ENCODE measurements around the gene PROSER2.
A peak's percentile ranks its signal among the peaks of the same experiment; 100 is the strongest.
"Not testable (repeated sequence)": the region's sequence is repeated elsewhere in the genome, so short reads cannot be mapped to it uniquely, and the experiment has no call there.

Gene PROSER2

DNA sequence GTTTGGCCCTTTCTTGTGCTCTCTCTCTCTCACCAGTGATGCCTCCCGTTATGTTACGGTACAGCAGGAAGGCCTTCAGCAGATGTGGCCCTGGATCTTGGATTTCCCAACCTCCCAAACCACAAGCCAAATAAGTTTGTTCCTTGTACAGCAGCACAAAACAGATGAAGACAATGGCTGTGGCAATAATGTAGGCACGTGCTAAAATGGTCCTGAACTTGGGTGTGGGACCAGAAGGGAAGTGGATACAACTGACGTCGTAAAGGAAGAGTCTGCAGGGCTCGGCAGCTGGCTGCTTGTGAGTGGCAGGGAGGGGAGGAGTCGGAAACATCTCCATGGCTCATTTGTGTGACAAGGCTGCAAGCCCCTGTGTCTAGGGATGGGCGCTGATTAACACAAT lies 26.8 kb downstream of the PROSER2 start:
- H3K4me3 ChIP-seq (ENCODE audit: low read length): no peak overlapping the region

DNA sequence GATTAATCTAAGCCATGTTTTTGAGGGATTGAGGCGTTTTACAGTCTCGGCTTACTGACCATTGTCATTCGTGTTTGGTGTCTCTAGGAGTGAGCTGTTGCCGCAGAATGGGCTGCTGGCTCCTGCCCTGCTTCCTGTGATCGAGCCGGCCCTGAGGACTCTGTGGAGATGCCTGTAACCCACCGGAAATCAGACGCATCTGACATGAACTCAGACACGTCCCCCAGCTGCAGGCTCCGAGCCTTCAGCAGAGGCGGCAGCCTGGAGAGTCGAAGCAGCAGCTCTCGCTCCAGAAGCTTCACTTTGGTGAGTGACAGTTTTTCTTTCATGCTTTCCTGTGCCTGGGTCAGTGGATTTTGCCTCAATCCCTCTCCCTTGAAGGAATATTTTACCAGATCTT lies 28.8 kb downstream of the PROSER2 start:
- Histone ChIP-seq H3K36me3 (ENCODE audit: control insufficient read depth, low read length) (no peaks in the 10 kb centered on the region), H3K79me2 (ENCODE audit: control insufficient read depth, low read length) (no peaks in the 10 kb centered on the region), H3K27me3 (ENCODE audit: control insufficient read depth, low read length) (peaks cover 4% of the 10 kb centered on the region; the same call in 1 of the 2 replicates), H4K20me1 (ENCODE audit: control insufficient read depth, insufficient read depth, low read depth, low read length) (no peaks in the 10 kb centered on the region), H3F3A (ENCODE audit: control insufficient read depth, insufficient read depth) (no peaks in the 10 kb centered on the region), H3K4me2 (ENCODE audit: low read length) (no peak overlapping the region), H3K4me3 (ENCODE audit: low read length) (no peak overlapping the region), H3K9me2 (replicated peaks; ENCODE audit: control insufficient read depth, low read length) (no peaks in the 10 kb centered on the region), H3K9me3 (ENCODE audit: control insufficient read depth, insufficient read depth, low read length) (no peaks in the 10 kb centered on the region), H3K4me1 (ENCODE audit: control insufficient read depth, low read length) (no peaks in the 10 kb centered on the region), H3K27ac (ENCODE audit: low read depth, low read length) (no peak overlapping the region)
- TF ChIP-seq, protein P1, sequence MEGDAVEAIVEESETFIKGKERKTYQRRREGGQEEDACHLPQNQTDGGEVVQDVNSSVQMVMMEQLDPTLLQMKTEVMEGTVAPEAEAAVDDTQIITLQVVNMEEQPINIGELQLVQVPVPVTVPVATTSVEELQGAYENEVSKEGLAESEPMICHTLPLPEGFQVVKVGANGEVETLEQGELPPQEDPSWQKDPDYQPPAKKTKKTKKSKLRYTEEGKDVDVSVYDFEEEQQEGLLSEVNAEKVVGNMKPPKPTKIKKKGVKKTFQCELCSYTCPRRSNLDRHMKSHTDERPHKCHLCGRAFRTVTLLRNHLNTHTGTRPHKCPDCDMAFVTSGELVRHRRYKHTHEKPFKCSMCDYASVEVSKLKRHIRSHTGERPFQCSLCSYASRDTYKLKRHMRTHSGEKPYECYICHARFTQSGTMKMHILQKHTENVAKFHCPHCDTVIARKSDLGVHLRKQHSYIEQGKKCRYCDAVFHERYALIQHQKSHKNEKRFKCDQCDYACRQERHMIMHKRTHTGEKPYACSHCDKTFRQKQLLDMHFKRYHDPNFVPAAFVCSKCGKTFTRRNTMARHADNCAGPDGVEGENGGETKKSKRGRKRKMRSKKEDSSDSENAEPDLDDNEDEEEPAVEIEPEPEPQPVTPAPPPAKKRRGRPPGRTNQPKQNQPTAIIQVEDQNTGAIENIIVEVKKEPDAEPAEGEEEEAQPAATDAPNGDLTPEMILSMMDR (IDR thresholded peaks at IDR 0.05; ENCODE audit: low read depth, low read length, poor library complexity, severe bottlenecking): no peak
- no peak for TF ChIP-seq EZH2phosphoT487 (IDR thresholded peaks at IDR 0.05; ENCODE audit: borderline replicate concordance, low read length)

More for the DNA sequence above, 26.8 kb downstream of the PROSER2 start:
- no peak overlapping the region for H3K4me2 ChIP-seq (ENCODE audit: low read length)
- H3F3A ChIP-seq (ENCODE audit: control insufficient read depth, insufficient read depth): no peaks in the 10 kb centered on the region
- H3K36me3 ChIP-seq (ENCODE audit: control insufficient read depth, low read length): no peaks in the 10 kb centered on the region
- no peaks in the 10 kb centered on the region for H4K20me1 ChIP-seq (ENCODE audit: control insufficient read depth, insufficient read depth, low read depth, low read length)
- no peaks in the 10 kb centered on the region for H3K9me3 ChIP-seq (ENCODE audit: control insufficient read depth, insufficient read depth, low read length)
- H3K27ac ChIP-seq (ENCODE audit: low read depth, low read length): no peak overlapping the region
- TF ChIP-seq, protein P1 (IDR thresholded peaks at IDR 0.05; ENCODE audit: low read depth, low read length, poor library complexity, severe bottlenecking): no peak
- no peak for TF ChIP-seq EZH2phosphoT487 (IDR thresholded peaks at IDR 0.05; ENCODE audit: borderline replicate concordance, low read length)
- 0 out of 2 replicates have a peak, but pooled peaks cover 3% of the 10 kb centered on the region for H3K4me1 ChIP-seq (ENCODE audit: control insufficient read depth, low read length)
- no peaks in the 10 kb centered on the region for H3K79me2 ChIP-seq (ENCODE audit: control insufficient read depth, low read length)
- no peaks in the 10 kb centered on the region for H3K9me2 ChIP-seq (replicated peaks; ENCODE audit: control insufficient read depth, low read length)
- peaks cover 7% of the 10 kb centered on the region; the same call in 1 of the 2 replicates for H3K27me3 ChIP-seq (ENCODE audit: control insufficient read depth, low read length)

DNA sequence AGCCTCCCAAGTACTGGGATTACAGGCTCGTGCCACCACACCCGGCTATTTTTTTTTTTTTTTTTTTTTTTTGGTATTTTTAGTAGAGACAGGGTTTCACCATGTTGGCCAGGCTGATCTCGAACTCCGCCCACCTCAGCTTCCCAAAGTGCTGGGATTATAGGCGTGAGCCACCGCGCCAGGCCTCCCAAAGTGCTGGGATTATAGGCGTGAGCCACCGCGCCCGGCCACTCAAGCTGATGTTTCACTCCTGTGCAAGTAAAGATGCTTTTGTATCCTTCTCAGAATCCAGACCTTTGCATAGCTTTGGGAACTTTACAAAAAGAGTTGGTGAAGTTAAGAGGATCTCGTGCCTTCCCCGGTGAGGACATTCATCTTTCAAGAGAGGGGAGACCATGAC lies 29.5 kb downstream of the PROSER2 start:
- H3K9me3 ChIP-seq (ENCODE audit: control insufficient read depth, insufficient read depth, low read length); H3K4me1 ChIP-seq (ENCODE audit: control insufficient read depth, low read length); H3K27me3 ChIP-seq (ENCODE audit: control insufficient read depth, low read length); H3K27ac ChIP-seq (ENCODE audit: low read depth, low read length); H4K20me1 ChIP-seq (ENCODE audit: control insufficient read depth, insufficient read depth, low read depth, low read length); H3K9me2 ChIP-seq (replicated peaks; ENCODE audit: control insufficient read depth, low read length); H3K4me2 ChIP-seq (ENCODE audit: low read length); H3K36me3 ChIP-seq (ENCODE audit: control insufficient read depth, low read length); H3F3A ChIP-seq (ENCODE audit: control insufficient read depth, insufficient read depth); H3K79me2 ChIP-seq (ENCODE audit: control insufficient read depth, low read length); H3K4me3 ChIP-seq (ENCODE audit: low read length): not testable (repeated sequence)

DNA sequence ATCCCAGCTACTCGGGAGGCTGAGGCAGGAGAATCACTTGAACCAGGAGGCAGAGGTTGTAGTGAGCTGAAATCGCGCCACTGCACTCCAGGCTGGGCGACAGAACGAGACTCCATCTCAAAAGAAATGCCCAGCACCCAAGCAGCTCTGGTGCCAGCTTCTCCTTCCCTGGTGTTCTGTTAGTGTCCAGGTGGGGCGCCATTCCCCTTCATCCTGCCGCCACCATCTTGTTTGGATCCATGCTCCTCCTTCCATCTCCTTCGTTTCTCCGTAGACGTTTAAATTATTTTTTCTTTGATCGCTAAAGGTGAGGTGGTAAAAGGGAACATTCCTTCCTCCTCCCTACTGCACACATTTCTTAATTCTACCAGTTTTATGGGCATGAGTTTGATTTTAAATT lies 30.3 kb downstream of the PROSER2 start:
- TF ChIP-seq EZH2phosphoT487 (IDR thresholded peaks at IDR 0.05; ENCODE audit: borderline replicate concordance, low read length): no peak
- TF ChIP-seq, protein P1 (IDR thresholded peaks at IDR 0.05; ENCODE audit: low read depth, low read length, poor library complexity, severe bottlenecking): peak; percentile 63
- no peak overlapping the region for H3K4me2 ChIP-seq (ENCODE audit: low read length)
- no peak overlapping the region for H3K4me3 ChIP-seq (ENCODE audit: low read length)
- no peaks in the 10 kb centered on the region for H3K9me3 ChIP-seq (ENCODE audit: control insufficient read depth, insufficient read depth, low read length)
- H3F3A ChIP-seq (ENCODE audit: control insufficient read depth, insufficient read depth): no peaks in the 10 kb centered on the region
- no peaks in the 10 kb centered on the region for H3K9me2 ChIP-seq (replicated peaks; ENCODE audit: control insufficient read depth, low read length)
- peaks cover 4% of the 10 kb centered on the region; the same call in 1 of the 2 replicates for H3K27me3 ChIP-seq (ENCODE audit: control insufficient read depth, low read length)
- H3K27ac ChIP-seq (ENCODE audit: low read depth, low read length): no peak overlapping the region
- no peaks in the 10 kb centered on the region for H3K36me3 ChIP-seq (ENCODE audit: control insufficient read depth, low read length)
- no peaks in the 10 kb centered on the region for H3K79me2 ChIP-seq (ENCODE audit: control insufficient read depth, low read length)
- no peaks in the 10 kb centered on the region for H3K4me1 ChIP-seq (ENCODE audit: control insufficient read depth, low read length)
- H4K20me1 ChIP-seq (ENCODE audit: control insufficient read depth, insufficient read depth, low read depth, low read length): no peaks in the 10 kb centered on the region
